ENCODE measurements around the gene LYPLA2.

GRCh38 chr1:23806280-23806679 is 15.3 kb downstream of the LYPLA2 start:
- TF ChIP-seq CTCF (IDR thresholded peaks at IDR 0.05) (no peak), POLR2AphosphoS5 (IDR thresholded peaks at IDR 0.05) (no peak), EP300 (IDR thresholded peaks at IDR 0.05; ENCODE audit: low read depth) (no peak), POLR2A (IDR thresholded peaks at IDR 0.05) (no peak)

Data from transverse colon (tissue), 4 donors.